GM13976 (cell line): ENCODE results near the gene YJEFN3.

ENCODE experiments used
- DNase-seq: peaks from one replicate; pipeline ENCODE4 v3.0.0; 2012; ENCODE audit warnings: low spot score
- in situ Hi-C: fragments of 300-500 bp; cut with MboI; formaldehyde crosslinking; loops from one replicate; pipeline ENCODE4 v1.12.0; 2022; ENCODE audit warnings: low sequenced_read_pairs, mixed read lengths, inconsistent platforms; ENCODE audit not compliant: unreplicated experiment
- TF ChIP-seq, protein P1 (sequence below): IDR thresholded peaks from 2 replicates; pipeline ENCODE4 v1.5.1; 2012; ENCODE audit warnings: borderline replicate concordance, mild to moderate bottlenecking; ENCODE audit not compliant: insufficient read depth; ENCODE audit errors: extremely low read depth, missing control alignments, control extremely low read depth

YJEFN3 gene

DNA sequence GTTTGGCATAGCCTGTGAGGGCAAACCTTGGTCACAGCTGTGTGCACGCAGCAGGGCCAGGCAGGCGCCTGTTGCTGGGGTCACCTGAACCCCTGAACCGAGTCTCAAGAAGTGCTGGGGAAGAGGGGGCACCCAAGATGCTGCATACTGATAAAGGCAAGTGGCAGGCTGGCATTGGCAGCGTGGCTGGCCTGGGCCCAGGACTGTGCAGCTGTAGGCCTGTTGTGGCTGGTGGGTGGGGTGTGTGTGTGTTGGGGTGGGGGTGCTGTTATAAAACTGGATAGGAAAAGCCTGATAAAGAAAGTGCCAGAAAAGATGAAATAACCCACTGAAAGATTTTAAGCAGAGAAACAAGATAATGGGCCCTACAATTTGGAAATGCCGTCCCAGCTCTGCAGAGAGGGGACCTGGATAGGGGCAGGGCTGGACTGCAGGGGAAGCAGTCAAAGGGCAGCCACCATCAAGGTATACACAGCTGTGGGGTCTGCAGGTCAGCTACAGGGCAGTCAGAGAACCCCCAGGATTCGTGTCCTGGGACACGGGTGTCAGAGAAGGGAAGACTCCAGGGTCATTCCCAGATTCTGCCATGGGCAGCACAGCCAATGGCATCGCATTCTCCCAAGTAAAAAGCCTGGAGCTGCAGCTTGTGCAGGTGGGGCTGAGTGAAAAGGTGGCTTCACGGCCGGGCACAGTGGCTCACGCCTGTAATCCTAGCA, 42.5 kb downstream of the YJEFN3 start:
- DNase-seq: no peak
- in situ Hi-C loops: no loop called here
- TF ChIP-seq, protein P1, sequence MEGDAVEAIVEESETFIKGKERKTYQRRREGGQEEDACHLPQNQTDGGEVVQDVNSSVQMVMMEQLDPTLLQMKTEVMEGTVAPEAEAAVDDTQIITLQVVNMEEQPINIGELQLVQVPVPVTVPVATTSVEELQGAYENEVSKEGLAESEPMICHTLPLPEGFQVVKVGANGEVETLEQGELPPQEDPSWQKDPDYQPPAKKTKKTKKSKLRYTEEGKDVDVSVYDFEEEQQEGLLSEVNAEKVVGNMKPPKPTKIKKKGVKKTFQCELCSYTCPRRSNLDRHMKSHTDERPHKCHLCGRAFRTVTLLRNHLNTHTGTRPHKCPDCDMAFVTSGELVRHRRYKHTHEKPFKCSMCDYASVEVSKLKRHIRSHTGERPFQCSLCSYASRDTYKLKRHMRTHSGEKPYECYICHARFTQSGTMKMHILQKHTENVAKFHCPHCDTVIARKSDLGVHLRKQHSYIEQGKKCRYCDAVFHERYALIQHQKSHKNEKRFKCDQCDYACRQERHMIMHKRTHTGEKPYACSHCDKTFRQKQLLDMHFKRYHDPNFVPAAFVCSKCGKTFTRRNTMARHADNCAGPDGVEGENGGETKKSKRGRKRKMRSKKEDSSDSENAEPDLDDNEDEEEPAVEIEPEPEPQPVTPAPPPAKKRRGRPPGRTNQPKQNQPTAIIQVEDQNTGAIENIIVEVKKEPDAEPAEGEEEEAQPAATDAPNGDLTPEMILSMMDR: no peak

DNA sequence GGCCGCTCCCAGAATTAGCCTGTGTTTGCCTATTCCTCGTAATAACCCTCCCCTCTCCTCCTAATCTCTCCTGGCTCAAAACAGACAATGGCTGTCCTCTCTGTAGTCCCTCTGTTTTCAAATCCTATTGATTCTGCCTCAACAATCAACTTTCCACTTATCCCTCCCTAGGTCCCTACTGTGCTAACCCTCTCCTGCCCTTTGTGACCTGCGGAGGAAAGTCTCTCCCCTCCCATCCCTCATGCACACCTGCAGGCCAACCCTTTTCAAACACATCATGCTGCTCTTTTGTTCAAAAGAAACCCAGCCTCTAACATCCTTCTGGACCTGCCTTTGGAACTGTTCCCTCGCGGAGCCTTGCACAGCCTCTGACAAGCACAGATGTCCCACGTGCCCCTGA, 46.7 kb downstream of the YJEFN3 start:
- TF ChIP-seq, protein P1: no peak
- in situ Hi-C loops: no loop called here
- DNase-seq: no peak

DNA sequence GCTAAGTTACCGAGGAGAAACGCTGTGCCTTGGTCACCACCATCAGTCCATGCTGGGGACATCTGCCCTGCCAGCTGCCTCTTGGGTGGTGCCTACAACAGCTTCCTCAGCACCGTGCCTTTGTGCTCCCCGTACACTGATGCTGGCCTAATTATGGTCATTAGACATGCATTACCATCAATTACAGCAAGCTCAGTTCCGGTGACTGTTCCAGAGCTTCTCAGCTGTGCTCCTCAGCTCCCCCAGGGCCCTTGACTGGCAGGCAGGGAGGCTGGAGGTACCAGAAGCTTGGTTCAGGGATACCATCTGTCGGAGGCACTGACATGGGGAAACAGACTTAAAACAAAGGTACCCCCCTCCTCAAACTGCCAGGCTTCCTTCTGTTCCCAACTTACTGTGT, 49.5 kb downstream of the YJEFN3 start:
- TF ChIP-seq, protein P1: no peak
- in situ Hi-C loops: no loop called here
- no peak for DNase-seq

DNA sequence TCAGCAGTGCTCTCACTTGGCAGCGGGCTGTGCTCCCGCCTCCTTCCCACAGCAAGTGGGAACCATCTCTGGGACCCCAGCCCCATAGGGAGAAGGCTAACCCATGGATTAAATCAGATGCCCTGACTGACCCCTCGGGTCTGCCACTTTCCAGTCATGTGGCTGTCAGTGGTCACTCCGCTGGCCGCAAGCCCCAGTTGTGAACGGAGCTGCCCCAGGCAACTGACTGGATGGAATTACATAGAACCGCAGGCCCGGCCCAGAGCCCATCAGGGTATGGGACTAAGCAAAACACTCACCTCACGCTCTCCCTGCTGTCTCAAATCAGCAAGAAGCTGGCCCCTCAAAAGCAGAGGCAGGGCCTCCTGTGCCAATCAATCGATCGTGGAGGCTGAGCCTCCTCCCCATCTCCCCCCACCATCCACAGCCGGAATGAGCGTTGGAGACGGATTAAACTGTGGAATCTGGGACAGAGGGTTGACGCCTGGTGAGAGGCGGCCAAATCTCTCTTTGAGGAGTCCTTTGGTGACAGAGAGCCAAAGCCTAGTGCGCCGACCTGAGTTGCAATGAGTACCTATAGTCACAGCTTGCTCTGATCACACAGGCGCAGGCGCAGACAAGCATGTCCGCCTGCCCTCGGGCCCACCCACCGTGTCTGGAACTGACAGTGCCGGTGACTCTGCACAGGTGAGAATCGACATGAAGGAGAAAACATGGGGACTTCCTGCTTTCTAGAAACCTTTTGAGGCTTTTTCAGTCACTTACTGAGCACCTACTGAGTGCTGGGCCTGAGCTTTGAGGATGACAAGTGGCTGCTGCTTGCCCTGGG, 51.0 kb downstream of the YJEFN3 start:
- no peak for DNase-seq
- in situ Hi-C loops: no loop called here
- TF ChIP-seq, protein P1: no peak

DNA sequence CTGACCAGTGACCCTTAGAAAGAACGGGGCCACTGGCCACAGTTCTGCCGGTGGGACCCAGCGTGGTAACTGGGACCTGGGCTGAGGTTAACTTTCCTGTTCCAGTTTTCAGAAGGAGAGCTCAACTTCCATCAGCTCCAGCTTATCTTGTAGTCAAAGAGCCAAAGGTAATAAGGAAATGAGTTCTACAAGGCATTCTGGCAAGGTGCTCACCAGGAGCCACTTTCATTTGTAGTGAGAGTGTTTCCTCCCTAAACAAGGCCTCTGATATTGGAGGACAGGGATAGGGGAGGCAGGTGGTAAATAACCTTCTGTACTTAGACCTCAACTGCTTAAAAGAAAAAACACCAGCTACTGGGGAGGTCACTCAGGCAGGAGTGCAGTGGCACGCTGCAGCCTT, 51.7 kb downstream of the YJEFN3 start:
- TF ChIP-seq, protein P1: no peak
- no peak for DNase-seq
- in situ Hi-C loops: no loop called here

DNA sequence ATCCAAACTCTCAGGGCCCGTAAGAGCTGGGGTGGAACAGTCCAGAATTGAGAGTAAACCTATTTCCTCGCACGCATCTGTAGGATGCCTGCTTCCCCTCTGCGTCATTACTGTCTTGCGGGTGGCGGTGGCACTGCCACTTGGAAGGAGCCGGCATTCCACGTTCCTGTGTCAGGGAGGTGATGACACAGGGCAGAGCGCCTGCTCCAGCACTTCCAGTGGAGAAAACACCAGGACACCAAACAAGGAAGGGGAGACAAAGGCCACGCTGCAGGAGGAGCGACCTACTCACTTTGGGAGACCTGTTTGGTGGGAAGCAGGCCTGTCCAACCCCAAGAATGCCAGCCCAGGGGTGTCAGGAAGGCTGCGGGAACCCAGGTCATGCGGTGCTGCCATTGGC, 52.7 kb downstream of the YJEFN3 start:
- in situ Hi-C loops: no loop called here
- no peak for DNase-seq
- TF ChIP-seq, protein P1: no peak

DNA sequence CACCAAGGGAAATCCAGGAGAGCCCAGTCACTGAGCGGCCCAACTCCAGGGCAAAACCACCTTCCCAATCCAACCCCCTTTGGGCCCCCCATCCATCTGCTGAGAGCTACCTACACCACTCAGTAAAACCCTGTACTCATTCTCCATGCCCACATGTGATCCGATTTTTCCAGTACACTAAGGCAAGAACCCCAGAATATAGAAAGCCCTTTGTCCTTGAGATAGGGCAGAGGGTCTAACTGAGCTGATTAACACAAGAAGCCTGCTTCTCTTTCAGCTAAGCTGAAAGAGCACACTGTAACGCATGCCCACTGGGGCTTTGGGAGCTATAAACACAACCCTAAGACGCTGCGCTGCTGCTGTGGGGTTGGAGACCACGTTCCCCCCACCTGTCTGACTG, 53.8 kb downstream of the YJEFN3 start:
- in situ Hi-C loops: no loop called here
- TF ChIP-seq, protein P1: no peak
- no peak for DNase-seq
